Measurements from ENCODE around the gene GAK. TPM values are rescaled to one million over a fixed set of nuclear protein-coding genes. Genes with fewer than 3 reads are reported as not detected.

Gene GAK
- total and polyA plus RNA-seq, 2 of the 4 experiments (the other 2 are of a cell fraction) = 45.1 to 133 TPM

- H3K18ac ChIP-seq (ENCODE audit: low read depth, low read length) = no peak overlapping the region
- H3K4me1 ChIP-seq (ENCODE audit: control insufficient read depth, insufficient read depth, low read length) = peaks cover 5% of the 10 kb centered on the region; the same call in 1 of the 2 replicates
- DNase-seq (no peak), ATAC-seq (ENCODE audit: low read depth) (no peak)
- in situ Hi-C loops (cut with MboI; ENCODE audit: low sequenced_read_pairs) = no loop called here
- no peak overlapping the region for H2BK20ac ChIP-seq (ENCODE audit: low read depth, low read length)
- TF ChIP-seq CHD1 (IDR thresholded peaks at IDR 0.05; ENCODE audit: low read depth, low read length) = no peak
- no peak for TF ChIP-seq RCOR1 (IDR thresholded peaks at IDR 0.05; ENCODE audit: insufficient replicate concordance, low read length)
- no peak for TF ChIP-seq RFX5 (IDR thresholded peaks at IDR 0.05; ENCODE audit: low read depth, low read length)
- no peak for TF ChIP-seq POLR2A (IDR thresholded peaks at IDR 0.05; ENCODE audit: low read depth, low read length)
- TF ChIP-seq BHLHE40 (IDR thresholded peaks at IDR 0.05; ENCODE audit: low read depth, low read length) = no peak
- TF ChIP-seq RAD21 (IDR thresholded peaks at IDR 0.05; ENCODE audit: low read length) = no peak
- TF ChIP-seq MAFK (IDR thresholded peaks at IDR 0.05; ENCODE audit: low read depth, low read length) = no peak
- TF ChIP-seq MXI1 (IDR thresholded peaks at IDR 0.05; ENCODE audit: borderline replicate concordance, low read depth, low read length) = no peak
- TF ChIP-seq USF2 (IDR thresholded peaks at IDR 0.05; ENCODE audit: low read depth, low read length) = no peak
- TF ChIP-seq SMC3 (IDR thresholded peaks at IDR 0.05; ENCODE audit: low read depth, low read length) = no peak
- no peak for TF ChIP-seq CEBPB (IDR thresholded peaks at IDR 0.05; ENCODE audit: low read depth, low read length)
- TF ChIP-seq ELK1 (IDR thresholded peaks at IDR 0.05; ENCODE audit: borderline replicate concordance, low read depth, low read length) = no peak
- H3K9ac ChIP-seq (ENCODE audit: low read depth, low read length) = no peak overlapping the region
- no peak overlapping the region for H3K4me3 ChIP-seq (ENCODE audit: insufficient read depth, low read depth, low read length)
- H2AFZ ChIP-seq (replicated peaks; ENCODE audit: low read length, poor library complexity) = peak overlapping the region; percentile 11
- H3K56ac ChIP-seq (ENCODE audit: extremely low read depth, insufficient read depth, low read length) = no peak overlapping the region
- intact Hi-C loops (cut with micrococcal nuclease) = no loop called here
- no peaks in the 10 kb centered on the region for H3K27me3 ChIP-seq (ENCODE audit: control insufficient read depth, insufficient read depth, low read length)
- no peak overlapping the region for H3K4ac ChIP-seq (ENCODE audit: low read depth, low read length)
- peaks cover 6% of the 10 kb centered on the region; the same call in 1 of the 2 replicates for H3K9me1 ChIP-seq (ENCODE audit: insufficient read depth, low read length)
- H3K23ac ChIP-seq (ENCODE audit: low read depth, low read length) = no peak overlapping the region
- CTCF ChIA-PET = no interaction called here
- H2BK15ac ChIP-seq (ENCODE audit: low read depth, low read length) = no peak overlapping the region
- no peak overlapping the region for H3K14ac ChIP-seq (replicated peaks; ENCODE audit: low read depth, low read length)
- H3K9me3 ChIP-seq (ENCODE audit: control insufficient read depth, insufficient read depth, low read length) = no peaks in the 10 kb centered on the region
- peaks cover 19% of the 10 kb centered on the region for H3K36me3 ChIP-seq (ENCODE audit: control insufficient read depth, insufficient read depth, low read length)
- peaks cover 21 to 68% of the 10 kb centered on the region in 2 experiments for H3K79me1 ChIP-seq (ENCODE audit: low read depth in 1 of 2, low read length in 2 of 2)
- H4K8ac ChIP-seq (ENCODE audit: low read depth in 2 of 2, low read length in 2 of 2) = no peak overlapping the region
- H3K4me2 ChIP-seq (ENCODE audit: low read depth, low read length) = no peak overlapping the region
- H2BK5ac ChIP-seq (ENCODE audit: low read depth, low read length, poor library complexity, severe bottlenecking) = no peak overlapping the region
- 97% methylated on average over 7 of the region's 26 CpGs; no CpG with 5 or more reads in 1 of the 2 experiments for WGBS, 2 experiments (ENCODE audit: extremely low coverage in 2 of 2, insufficient read length in 1 of 2)
- peaks cover 69% of the 10 kb centered on the region for H4K20me1 ChIP-seq (ENCODE audit: insufficient read depth, low read length)
- no peak overlapping the region for H4K5ac ChIP-seq (ENCODE audit: low read depth, low read length)
- H3K27ac ChIP-seq (ENCODE audit: insufficient read depth, low read length) = no peak overlapping the region
- POLR2A ChIA-PET (ENCODE audit: unreplicated experiment) = no interaction called here
- BruUV-seq (replicated peaks) = no TSS peak
- dilution Hi-C loops (cut with HindIII; ENCODE audit: low sequenced_read_pairs, unreplicated experiment) = no loop called here
- H2AK9ac ChIP-seq (replicated peaks; ENCODE audit: low read depth, low read length, poor library complexity) = no peak overlapping the region
- no peak overlapping the region for H2BK120ac ChIP-seq (ENCODE audit: low read depth, low read length)
- H2AK5ac ChIP-seq (ENCODE audit: low read depth, low read length) = no peak overlapping the region
- H4K91ac ChIP-seq (ENCODE audit: insufficient read depth, low read depth, low read length) = no peak overlapping the region
These were observed 21.6 kb downstream of the GAK start for GRCh38 chr4:910366-911091.

Data from IMR-90 (cell line).